PC-3 (cell line): Measurements from ENCODE around the gene ARMH4. TPM values are rescaled to one million over a fixed set of nuclear protein-coding genes. Genes with fewer than 3 reads are reported as not detected.

ENCODE experiments used
- ATAC-seq: fragments of 200-7000 bp; cut with Tn5 transposase; 2 replicates; pipeline ENCODE4 v1.9.1; 2020; ENCODE audit warnings: mild to moderate bottlenecking, moderate library complexity
- BruUV-seq: library from RNA; stranded (reverse); fragments of 400-500 nt; replicated peaks from 2 replicates; lab custom pipeline; 2021; lab: Mats Ljungman, UMichigan
- CTCF ChIA-PET: fragments of 300-600 bp; sonication (Branson Sonifier 250); formaldehyde crosslinking; loops from one replicate; lab custom pipeline; 2022; ENCODE audit warnings: antibody characterized with exemption; lab: Charles Lee
- POLR2A ChIA-PET: fragments of 300-600 bp; sonication (Branson Sonifier 250); formaldehyde crosslinking; loops from one replicate; lab custom pipeline; 2022; ENCODE audit warnings: antibody characterized with exemption; ENCODE audit not compliant: unreplicated experiment; lab: Charles Lee
- DNase-seq: peaks from one replicate; pipeline ENCODE4 v3.0.0-alpha.2; 2015
- H2AFZ ChIP-seq: fragments of 300-600 bp; sonication (generic); 2 replicates; pipeline ENCODE4 v1.6.0; 2016; ENCODE audit warnings: antibody characterized with exemption, low read length
- H3F3A ChIP-seq: fragments of 300-600 bp; sonication (generic); one replicate; pipeline ENCODE4 v1.6.0; 2017; ENCODE audit warnings: antibody characterized with exemption, low read length, control low read depth, mild to moderate bottlenecking; ENCODE audit not compliant: unreplicated experiment
- H3K27ac ChIP-seq: fragments of 300-600 bp; sonication (generic); 2 replicates; pipeline ENCODE4 v1.5.1; 2016; ENCODE audit warnings: mild to moderate bottlenecking, low read length
- H3K27me3 ChIP-seq: fragments of 300-600 bp; sonication (generic); 2 replicates; pipeline ENCODE4 v1.6.1; 2016; ENCODE audit warnings: low read length, mixed read lengths
- H3K36me3 ChIP-seq: fragments of 300-600 bp; sonication (generic); 2 replicates; pipeline ENCODE4 v1.6.1; 2016; ENCODE audit warnings: low read depth, mixed run types, low read length, mixed read lengths
- H3K4me1 ChIP-seq: fragments of 300-600 bp; sonication (generic); 2 replicates; pipeline ENCODE4 v1.5.1; 2016; ENCODE audit warnings: low read length; ENCODE audit not compliant: insufficient read depth
- H3K4me2 ChIP-seq: fragments of 300-600 bp; sonication (generic); 2 replicates; pipeline ENCODE4 v1.6.0; 2016; ENCODE audit warnings: low read length
- H3K4me3 ChIP-seq: fragments of 300-600 bp; sonication (generic); 2 replicates; pipeline ENCODE4 v1.5.1; 2016; ENCODE audit warnings: mild to moderate bottlenecking, low read length, mixed read lengths
- H3K79me2 ChIP-seq: fragments of 300-600 bp; sonication (generic); 2 replicates; pipeline ENCODE4 v1.6.1; 2017; ENCODE audit warnings: low read length, mixed read lengths
- H3K9ac ChIP-seq: fragments of 300-600 bp; sonication (generic); 2 replicates; pipeline ENCODE4 v1.6.0; 2016; ENCODE audit warnings: mild to moderate bottlenecking, low read length
- H3K9me2 ChIP-seq: fragments of 300-600 bp; sonication (generic); replicated peaks from 2 replicates; pipeline ENCODE4 v1.6.1; 2016; ENCODE audit warnings: mixed run types, low read length, mixed read lengths
- H3K9me3 ChIP-seq: fragments of 300-600 bp; sonication (generic); 2 replicates; pipeline ENCODE4 v1.6.1; 2016; ENCODE audit warnings: low read length, mixed read lengths
- H4K20me1 ChIP-seq: fragments of 300-600 bp; sonication (generic); 2 replicates; pipeline ENCODE4 v1.6.1; 2016; ENCODE audit warnings: low read length, mixed read lengths
- CTCF ChIP-seq: fragments of 300-600 bp; sonication (generic); conservative IDR thresholded peaks from 2 replicates; pipeline ENCODE4 v1.5.1; 2017; ENCODE audit warnings: antibody characterized with exemption, low read depth, mild to moderate bottlenecking, low read length
- EZH2 ChIP-seq: fragments of 300-600 bp; sonication (generic); IDR thresholded peaks from one replicate; pipeline ENCODE4 v1.6.1; 2017; ENCODE audit warnings: antibody characterized with exemption, mild to moderate bottlenecking, low read length; ENCODE audit not compliant: unreplicated experiment
- EZH2phosphoT487 ChIP-seq: fragments of 300-600 bp; sonication (generic); IDR thresholded peaks from 2 replicates; pipeline ENCODE4 v1.6.1; 2018; ENCODE audit warnings: mild to moderate bottlenecking, antibody characterized with exemption, low read length, borderline replicate concordance
- intact Hi-C: fragments of 100-400 bp; cut with micrococcal nuclease; formaldehyde crosslinking; loops from 2 replicates; pipeline ENCODE4 v1.9.0; 2023
- total RNA-seq: library from RNA; depleted of rRNA; stranded (reverse); fragments of >200 nt; gene quantifications from 2 replicates; pipeline ENCODE4 v1.2.3, GENCODE V29; 2014

ARMH4 gene
- total RNA-seq, 1 experiment from 2014 or later = 2.6 TPM

DNA sequence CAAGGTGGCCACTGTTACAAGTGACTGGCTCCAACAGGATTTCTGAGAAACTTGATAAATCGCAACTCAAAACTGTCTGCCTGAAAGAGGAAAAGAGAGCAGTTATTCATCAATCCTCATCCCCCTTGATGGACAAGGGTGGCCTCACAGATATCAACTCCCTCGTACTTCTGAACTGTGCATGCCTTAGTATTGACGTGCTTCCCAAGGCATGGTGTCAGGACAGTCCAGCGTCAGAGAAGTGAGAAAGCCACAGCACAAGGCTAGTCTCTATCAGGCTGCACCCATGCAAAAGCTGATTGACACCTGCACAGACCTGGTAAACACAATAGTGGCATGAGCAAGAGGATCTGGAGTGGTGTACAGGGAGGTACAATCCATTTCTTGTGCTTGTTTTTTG is 160.7 kb downstream of the ARMH4 start:
- Histone ChIP-seq H3K9ac (no peak overlapping the region), H3K27ac (no peak overlapping the region), H3K4me1 (peaks cover 17% of the 10 kb centered on the region), H3K36me3 (no peaks in the 10 kb centered on the region), H2AFZ (no peak overlapping the region), H3K9me2 (no peaks in the 10 kb centered on the region), H3K4me3 (no peak overlapping the region), H3K9me3 (no peaks in the 10 kb centered on the region), H3K27me3 (peaks cover 62% of the 10 kb centered on the region), H3K79me2 (no peaks in the 10 kb centered on the region), H3F3A (no peaks in the 10 kb centered on the region), H4K20me1 (no peaks in the 10 kb centered on the region), H3K4me2 (no peak overlapping the region)
- ATAC-seq (no peak), DNase-seq (no peak)
- no peak for TF ChIP-seq CTCF
- no peak for TF ChIP-seq EZH2
- TF ChIP-seq EZH2phosphoT487 = no peak
- ChIA-PET POLR2A (no interaction called here), CTCF (no interaction called here)
- intact Hi-C loops = no loop called here
- BruUV-seq = no TSS peak

DNA sequence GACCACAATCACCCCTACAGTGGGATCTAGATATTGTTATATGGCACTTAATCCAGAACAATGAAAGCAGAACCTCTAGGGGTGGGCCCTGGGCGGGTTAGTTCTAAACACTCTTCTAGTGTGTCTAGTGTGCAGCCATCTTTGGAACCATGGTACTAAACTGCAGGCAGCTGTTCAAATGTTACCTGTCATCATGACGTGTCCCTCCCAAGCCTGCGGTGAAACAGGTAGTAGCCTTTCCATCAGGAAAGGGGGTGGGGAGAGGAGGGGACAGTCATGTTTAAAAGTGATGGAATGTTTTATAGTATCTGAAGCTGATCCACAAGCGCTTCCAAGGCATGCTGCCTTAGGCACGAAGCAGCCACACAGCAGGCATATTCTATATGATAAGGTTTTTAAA is 163.6 kb downstream of the ARMH4 start:
- Histone ChIP-seq H3K9ac (no peak overlapping the region), H3F3A (no peaks in the 10 kb centered on the region), H3K27ac (no peak overlapping the region), H3K79me2 (no peaks in the 10 kb centered on the region), H3K27me3 (peaks cover 59% of the 10 kb centered on the region), H3K36me3 (no peaks in the 10 kb centered on the region), H2AFZ (peak overlapping the region; percentile 63), H3K4me1 (peaks cover 17% of the 10 kb centered on the region), H3K9me2 (no peaks in the 10 kb centered on the region), H4K20me1 (no peaks in the 10 kb centered on the region), H3K4me3 (no peak overlapping the region), H3K9me3 (no peaks in the 10 kb centered on the region), H3K4me2 (peak overlapping the region; percentile 3; the same call in 1 of the 2 replicates)
- ATAC-seq (no peak), DNase-seq (peak; percentile 89)
- no TSS peak for BruUV-seq
- CTCF ChIA-PET = no interaction called here
- POLR2A ChIA-PET = no interaction called here
- TF ChIP-seq CTCF (no peak), EZH2 (no peak), EZH2phosphoT487 (no peak)
- intact Hi-C loops = no loop called here

GRCh38 chr14:57987596-57988300 is 164.3 kb downstream of the ARMH4 start:
- H3K4me1 ChIP-seq = peaks cover 17% of the 10 kb centered on the region
- H2AFZ ChIP-seq = peak overlapping the region; percentile 63
- ChIA-PET CTCF (no interaction called here), POLR2A (interaction anchor here (0.8 kb wide), 1 partner anchor 88 kb away, joined by 4 read pairs; no protein-coding TSS in a partner anchor)
- peaks cover 60% of the 10 kb centered on the region for H3K27me3 ChIP-seq
- H3K9me3 ChIP-seq = no peaks in the 10 kb centered on the region
- no peaks in the 10 kb centered on the region for H3K36me3 ChIP-seq
- H3K4me2 ChIP-seq = peak overlapping the region; percentile 3; the same call in 1 of the 2 replicates
- no peaks in the 10 kb centered on the region for H4K20me1 ChIP-seq
- no peak for TF ChIP-seq EZH2
- TF ChIP-seq EZH2phosphoT487 = no peak
- TF ChIP-seq CTCF = no peak
- intact Hi-C loops = no loop called here
- no peaks in the 10 kb centered on the region for H3K9me2 ChIP-seq
- no peaks in the 10 kb centered on the region for H3F3A ChIP-seq
- BruUV-seq = no TSS peak
- DNase-seq (peak; percentile 60), ATAC-seq (no peak)
- no peak overlapping the region for H3K4me3 ChIP-seq
- H3K27ac ChIP-seq = no peak overlapping the region
- H3K9ac ChIP-seq = no peak overlapping the region
- H3K79me2 ChIP-seq = no peaks in the 10 kb centered on the region
